GM12801 (cell line): ENCODE data around the gene POLR1A.

Experiments
- CTCF ChIP-seq: IDR thresholded peaks from one replicate; pipeline ENCODE4 v1.5.1; 2011; ENCODE audit warnings: control low read depth; ENCODE audit not compliant: insufficient read length; ENCODE audit errors: extremely low read depth

The POLR1A gene

GRCh38 chr2:86074811-86075210 lies 30.9 kb downstream of the POLR1A start:
- TF ChIP-seq CTCF: no peak

GRCh38 chr2:86074256-86074655 lies 31.4 kb downstream of the POLR1A start:
- no peak for TF ChIP-seq CTCF

GRCh38 chr2:86073225-86073624 lies 32.5 kb downstream of the POLR1A start:
- TF ChIP-seq CTCF: no peak

- no peak for TF ChIP-seq CTCF
Measured at GRCh38 chr2:86072271-86072858, 33.3 kb downstream of the POLR1A start.

GRCh38 chr2:86070868-86071267 lies 34.8 kb downstream of the POLR1A start:
- no peak for TF ChIP-seq CTCF

- TF ChIP-seq CTCF: no peak
Measured at GRCh38 chr2:86069783-86070339, 35.8 kb downstream of the POLR1A start.

- TF ChIP-seq CTCF: no peak
Measured at GRCh38 chr2:86069091-86069685, 36.5 kb downstream of the POLR1A start.
